ENCODE results near the gene NRXN2.

NRXN2 gene

DNA sequence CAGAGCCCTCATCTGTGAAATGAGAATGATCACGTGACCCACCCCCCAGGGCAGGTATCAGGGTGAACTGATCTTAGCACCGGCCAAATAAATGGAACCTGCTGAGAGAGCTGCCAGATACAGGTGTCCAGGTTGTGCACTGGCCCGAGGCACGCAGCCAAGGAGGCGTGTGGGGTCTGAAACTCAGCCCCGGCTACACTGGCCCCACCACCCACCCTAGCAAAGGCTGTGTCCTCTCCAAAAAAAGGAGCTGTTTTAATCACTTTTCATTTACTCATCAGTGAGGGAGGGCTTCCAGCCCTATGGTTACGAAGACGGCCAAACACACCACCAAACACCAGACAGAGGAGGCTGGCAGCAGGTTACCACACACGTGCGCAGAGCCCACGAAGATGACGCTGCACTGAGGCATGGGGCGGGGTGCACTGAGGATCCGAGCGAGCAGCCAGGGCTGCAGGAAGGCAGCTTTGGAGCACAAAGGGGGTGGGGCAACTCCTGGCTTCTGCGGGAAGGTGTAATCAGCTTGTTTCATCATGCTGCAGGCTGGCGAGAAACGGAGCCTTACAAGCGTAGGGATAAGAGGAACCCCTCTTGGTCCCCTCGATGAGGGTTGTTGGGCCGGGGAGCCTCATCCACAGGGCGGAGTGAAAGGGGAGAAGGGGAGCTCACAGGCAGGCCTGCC is 151.4 kb downstream of the NRXN2 start:
- Histone ChIP-seq H3K27me3 (replicated peaks; ENCODE audit: insufficient read depth, low read length) (peaks cover 95% of the 10 kb centered on the region), H3K9me2 (replicated peaks; ENCODE audit: insufficient read depth, low read length) (no peaks in the 10 kb centered on the region), H2AFZ (ENCODE audit: low read length) (no peak overlapping the region), H3K9me3 (replicated peaks; ENCODE audit: insufficient read depth, low read length) (no peaks in the 10 kb centered on the region), H3K4me1 (ENCODE audit: low read length) (no peaks in the 10 kb centered on the region), H3F3A (ENCODE audit: insufficient read depth, low read length) (no peaks in the 10 kb centered on the region), H3K4me3 (ENCODE audit: low read length) (no peak overlapping the region), H3K9ac (ENCODE audit: low read length) (no peak overlapping the region), H3K4me2 (ENCODE audit: low read depth, low read length) (no peak overlapping the region), H3K79me2 (ENCODE audit: low read length) (no peaks in the 10 kb centered on the region), H3K36me3 (replicated peaks; ENCODE audit: insufficient read depth, low read length) (no peaks in the 10 kb centered on the region), H3K27ac (ENCODE audit: low read length) (no peak overlapping the region), H4K20me1 (ENCODE audit: insufficient read depth, low read length) (no peaks in the 10 kb centered on the region)
- no peak for TF ChIP-seq EZH2phosphoT487 (IDR thresholded peaks at IDR 0.05; ENCODE audit: low read length)
- no peak for TF ChIP-seq EZH2 (optimal IDR thresholded peaks at IDR 0.05; ENCODE audit: low read depth, low read length)
- TF ChIP-seq CTCF (IDR thresholded peaks at IDR 0.05; ENCODE audit: low read length), result no peak
- no peak for DNase-seq

DNA sequence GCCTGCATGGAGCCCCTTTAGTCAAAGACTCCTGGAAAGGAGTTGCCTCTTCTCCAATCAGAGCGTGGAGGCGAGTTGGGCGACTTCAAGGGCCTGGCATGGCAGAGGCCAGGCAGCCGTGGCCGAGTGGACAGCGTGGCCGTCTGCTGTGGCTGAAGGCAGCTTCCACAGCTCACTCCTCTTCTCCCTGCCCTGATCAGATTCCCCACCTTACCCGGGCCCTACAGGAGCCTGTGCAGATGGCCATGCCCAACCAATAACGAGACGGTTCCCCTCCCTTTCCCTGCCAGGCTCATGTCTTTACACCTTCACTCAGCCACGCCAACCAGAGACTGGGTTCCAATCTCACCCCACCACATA is 152.0 kb downstream of the NRXN2 start:
- H3K4me3 ChIP-seq (ENCODE audit: low read length), result no peak overlapping the region
- H3K9ac ChIP-seq (ENCODE audit: low read length), result no peak overlapping the region
- no peaks in the 10 kb centered on the region for H4K20me1 ChIP-seq (ENCODE audit: insufficient read depth, low read length)
- no peaks in the 10 kb centered on the region for H3K9me3 ChIP-seq (replicated peaks; ENCODE audit: insufficient read depth, low read length)
- H3K9me2 ChIP-seq (replicated peaks; ENCODE audit: insufficient read depth, low read length), result no peaks in the 10 kb centered on the region
- no peaks in the 10 kb centered on the region for H3K4me1 ChIP-seq (ENCODE audit: low read length)
- H2AFZ ChIP-seq (ENCODE audit: low read length), result no peak overlapping the region
- no peak for DNase-seq
- no peaks in the 10 kb centered on the region for H3K79me2 ChIP-seq (ENCODE audit: low read length)
- no peak overlapping the region for H3K27ac ChIP-seq (ENCODE audit: low read length)
- no peak overlapping the region for H3K4me2 ChIP-seq (ENCODE audit: low read depth, low read length)
- TF ChIP-seq CTCF (IDR thresholded peaks at IDR 0.05; ENCODE audit: low read length) (no peak), EZH2 (optimal IDR thresholded peaks at IDR 0.05; ENCODE audit: low read depth, low read length) (no peak)
- no peaks in the 10 kb centered on the region for H3K36me3 ChIP-seq (replicated peaks; ENCODE audit: insufficient read depth, low read length)
- peaks cover 92% of the 10 kb centered on the region for H3K27me3 ChIP-seq (replicated peaks; ENCODE audit: insufficient read depth, low read length)
- H3F3A ChIP-seq (ENCODE audit: insufficient read depth, low read length), result no peaks in the 10 kb centered on the region

- H3K27me3 ChIP-seq (replicated peaks; ENCODE audit: insufficient read depth, low read length), result peaks cover 92% of the 10 kb centered on the region
- H3K4me3 ChIP-seq (ENCODE audit: low read length), result no peak overlapping the region
- TF ChIP-seq EZH2phosphoT487 (IDR thresholded peaks at IDR 0.05; ENCODE audit: low read length) (no peak), EZH2 (optimal IDR thresholded peaks at IDR 0.05; ENCODE audit: low read depth, low read length) (no peak)
- no peaks in the 10 kb centered on the region for H3K36me3 ChIP-seq (replicated peaks; ENCODE audit: insufficient read depth, low read length)
- no peaks in the 10 kb centered on the region for H3K9me3 ChIP-seq (replicated peaks; ENCODE audit: insufficient read depth, low read length)
- H3K79me2 ChIP-seq (ENCODE audit: low read length), result no peaks in the 10 kb centered on the region
- H3K4me2 ChIP-seq (ENCODE audit: low read depth, low read length), result no peak overlapping the region
- no peaks in the 10 kb centered on the region for H3K4me1 ChIP-seq (ENCODE audit: low read length)
- no peaks in the 10 kb centered on the region for H3K9me2 ChIP-seq (replicated peaks; ENCODE audit: insufficient read depth, low read length)
- H2AFZ ChIP-seq (ENCODE audit: low read length), result no peak overlapping the region
- H3F3A ChIP-seq (ENCODE audit: insufficient read depth, low read length), result no peaks in the 10 kb centered on the region
- no peak overlapping the region for H3K9ac ChIP-seq (ENCODE audit: low read length)
- H3K27ac ChIP-seq (ENCODE audit: low read length), result no peak overlapping the region
- DNase-seq, result no peak
- no peaks in the 10 kb centered on the region for H4K20me1 ChIP-seq (ENCODE audit: insufficient read depth, low read length)
These were observed 152.7 kb downstream of the NRXN2 start for GRCh38 chr11:64570341-64570740.

DNA sequence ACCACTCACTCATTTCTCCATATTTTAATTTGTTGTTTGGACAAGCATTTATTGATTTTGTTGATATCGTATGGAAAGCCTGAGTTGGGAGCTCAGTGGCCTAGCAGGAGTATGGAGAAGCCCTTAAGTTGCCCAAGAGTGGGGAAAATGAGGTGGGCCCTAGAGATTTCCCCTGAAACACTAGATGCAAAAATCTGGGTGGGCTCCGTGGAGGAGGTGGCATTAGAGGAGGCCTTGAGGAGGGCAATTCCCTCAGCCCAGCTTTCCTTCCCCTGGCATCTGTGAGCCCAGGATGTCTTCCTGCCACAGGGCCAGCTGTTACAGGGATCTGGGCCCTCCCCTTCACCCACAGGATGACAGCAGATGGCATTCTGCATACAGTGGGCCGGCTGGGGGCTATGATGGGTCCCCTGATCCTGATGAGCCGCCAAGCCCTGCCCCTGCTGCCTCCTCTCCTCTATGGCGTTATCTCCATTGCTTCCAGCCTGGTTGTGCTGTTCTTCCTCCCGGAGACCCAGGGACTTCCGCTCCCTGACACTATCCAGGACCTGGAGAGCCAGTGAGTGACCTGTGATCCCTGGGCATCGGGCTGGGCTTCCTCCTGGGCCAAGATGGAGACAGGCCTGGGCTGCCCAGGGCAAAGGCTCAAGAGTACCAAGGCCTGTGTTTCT is 153.6 kb downstream of the NRXN2 start:
- Histone ChIP-seq H3K27ac (ENCODE audit: low read length) (no peak overlapping the region), H3K36me3 (replicated peaks; ENCODE audit: insufficient read depth, low read length) (no peaks in the 10 kb centered on the region), H2AFZ (ENCODE audit: low read length) (no peak overlapping the region), H4K20me1 (ENCODE audit: insufficient read depth, low read length) (no peaks in the 10 kb centered on the region), H3K27me3 (replicated peaks; ENCODE audit: insufficient read depth, low read length) (peaks cover 91% of the 10 kb centered on the region), H3K9me3 (replicated peaks; ENCODE audit: insufficient read depth, low read length) (no peaks in the 10 kb centered on the region), H3K79me2 (ENCODE audit: low read length) (no peaks in the 10 kb centered on the region), H3K9ac (ENCODE audit: low read length) (no peak overlapping the region), H3K9me2 (replicated peaks; ENCODE audit: insufficient read depth, low read length) (no peaks in the 10 kb centered on the region), H3K4me3 (ENCODE audit: low read length) (no peak overlapping the region), H3K4me2 (ENCODE audit: low read depth, low read length) (no peak overlapping the region), H3F3A (ENCODE audit: insufficient read depth, low read length) (no peaks in the 10 kb centered on the region), H3K4me1 (ENCODE audit: low read length) (no peaks in the 10 kb centered on the region)
- TF ChIP-seq EZH2phosphoT487 (IDR thresholded peaks at IDR 0.05; ENCODE audit: low read length) (no peak), CTCF (IDR thresholded peaks at IDR 0.05; ENCODE audit: low read length) (no peak), EZH2 (optimal IDR thresholded peaks at IDR 0.05; ENCODE audit: low read depth, low read length) (no peak)
- no peak for DNase-seq

All from MM.1S (cell line).